ENCODE measurements around the gene LRRC58. TPM values are rescaled to one million over a fixed set of nuclear protein-coding genes. Genes with fewer than 3 reads are reported as not detected.
A peak's percentile ranks its signal among the peaks of the same experiment; 100 is the strongest.
"Not testable (repeated sequence)": the region's sequence is repeated elsewhere in the genome, so short reads cannot be mapped to it uniquely, and the experiment has no call there.

The LRRC58 gene
- total RNA-seq, 2 experiments from 2014 or later: 41.4 to 42.4 TPM

DNA sequence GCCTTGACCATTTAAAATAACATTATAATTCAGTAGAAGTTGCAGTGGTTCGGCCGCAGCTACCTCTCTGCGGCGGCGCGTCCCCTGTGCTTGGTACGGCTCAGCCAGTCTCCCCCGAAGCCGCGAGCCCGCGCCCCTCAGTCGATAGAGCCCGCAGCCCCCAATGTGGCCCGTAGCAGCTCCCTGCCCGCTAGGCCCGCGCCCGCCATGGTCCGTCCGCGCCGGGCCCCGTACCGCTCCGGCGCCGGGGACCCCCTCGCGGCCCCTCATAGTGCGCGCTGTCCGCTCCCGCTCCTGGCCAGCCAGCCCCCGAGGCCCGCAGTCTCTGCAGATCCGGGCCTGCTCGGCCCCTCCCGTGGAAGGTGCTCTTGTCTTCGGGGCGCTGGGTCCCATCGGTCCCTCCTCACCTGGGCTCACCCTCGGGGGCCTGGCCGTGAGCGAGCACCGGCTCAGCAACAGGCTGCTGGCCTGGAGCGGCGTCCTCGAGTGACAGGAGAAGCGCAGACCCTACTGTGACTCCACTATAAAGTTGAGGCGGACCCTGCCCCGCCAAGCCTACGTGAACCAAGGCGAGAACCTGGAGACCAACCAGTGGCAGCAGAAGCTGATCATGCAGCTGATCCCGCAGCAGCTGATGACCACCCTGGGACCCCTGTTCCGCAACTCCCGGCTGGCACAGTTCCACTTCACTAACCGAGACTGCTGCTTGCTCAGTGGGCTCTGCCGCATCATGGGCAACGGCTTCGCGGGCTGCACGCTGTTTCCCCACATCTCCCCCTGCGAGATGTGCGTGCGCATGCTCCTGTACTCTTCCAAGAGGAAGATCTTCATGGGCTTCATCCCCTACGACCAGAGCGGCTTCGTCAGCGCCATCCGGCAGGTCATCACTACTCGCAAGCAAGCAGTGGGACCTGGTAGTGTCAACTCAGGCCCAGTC, 42.4 kb downstream of the LRRC58 start:
- H3K4me3 Mint-ChIP-seq: no peak overlapping the region
- H3K27me3 Mint-ChIP-seq: peaks cover 26% of the 10 kb centered on the region
- DNase-seq: no peak
- peaks cover 2% of the 10 kb centered on the region for H3K9me3 Mint-ChIP-seq
- no peaks in the 10 kb centered on the region for H3K4me1 Mint-ChIP-seq
- H3K27ac Mint-ChIP-seq: no peak overlapping the region
- H3K36me3 Mint-ChIP-seq: peaks cover 4% of the 10 kb centered on the region

DNA sequence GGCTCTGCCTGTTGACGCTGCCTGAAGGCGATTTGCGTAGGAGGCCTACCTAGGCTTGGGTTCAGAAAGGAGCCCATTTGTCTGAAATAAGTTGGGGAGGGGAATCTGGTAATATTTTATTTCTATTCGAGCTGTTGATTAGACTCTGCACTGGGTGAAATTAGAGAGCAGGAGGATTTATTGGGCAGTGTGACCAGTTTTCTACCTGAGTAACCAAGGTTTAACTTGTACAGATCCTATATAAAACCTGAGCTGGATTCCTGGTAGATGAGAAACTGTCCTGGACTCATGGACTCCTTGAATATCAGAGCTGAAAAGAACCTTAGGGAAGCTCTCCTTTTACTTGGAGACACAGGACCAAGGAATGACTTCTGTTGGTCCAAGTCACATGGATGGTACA, 44.5 kb downstream of the LRRC58 start:
- Mint-ChIP-seq H3K4me1 (no peaks in the 10 kb centered on the region), H3K27ac (no peak overlapping the region), H3K9me3 (peaks cover 2% of the 10 kb centered on the region), H3K36me3 (peaks cover 4% of the 10 kb centered on the region), H3K4me3 (no peak overlapping the region), H3K27me3 (peaks cover 21% of the 10 kb centered on the region)
- DNase-seq: no peak

DNA sequence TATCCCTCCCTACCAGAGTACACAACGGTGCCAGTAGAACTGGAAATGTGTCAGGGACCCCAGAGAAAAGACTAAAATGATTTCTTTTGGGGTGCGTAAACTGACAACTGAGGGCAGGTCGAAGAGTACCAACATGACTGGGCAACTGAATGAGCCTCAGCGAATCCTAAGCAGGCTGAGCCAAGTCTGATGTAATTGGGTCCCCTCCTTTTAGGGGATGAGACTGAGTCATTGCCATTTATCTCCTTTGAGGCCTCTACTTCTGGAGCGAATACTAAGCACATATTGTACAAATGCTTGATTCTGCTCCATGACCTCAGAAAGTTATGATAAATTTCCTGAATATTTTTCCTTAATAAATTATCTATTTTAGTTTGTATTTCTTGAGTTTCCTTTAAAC, 46.8 kb downstream of the LRRC58 start:
- Mint-ChIP-seq H3K9me3 (peaks cover 2% of the 10 kb centered on the region), H3K36me3 (peaks cover 4% of the 10 kb centered on the region), H3K4me1 (peaks cover 2% of the 10 kb centered on the region), H3K27me3 (peaks cover 13% of the 10 kb centered on the region), H3K27ac (no peak overlapping the region), H3K4me3 (no peak overlapping the region)
- no peak for DNase-seq

DNA sequence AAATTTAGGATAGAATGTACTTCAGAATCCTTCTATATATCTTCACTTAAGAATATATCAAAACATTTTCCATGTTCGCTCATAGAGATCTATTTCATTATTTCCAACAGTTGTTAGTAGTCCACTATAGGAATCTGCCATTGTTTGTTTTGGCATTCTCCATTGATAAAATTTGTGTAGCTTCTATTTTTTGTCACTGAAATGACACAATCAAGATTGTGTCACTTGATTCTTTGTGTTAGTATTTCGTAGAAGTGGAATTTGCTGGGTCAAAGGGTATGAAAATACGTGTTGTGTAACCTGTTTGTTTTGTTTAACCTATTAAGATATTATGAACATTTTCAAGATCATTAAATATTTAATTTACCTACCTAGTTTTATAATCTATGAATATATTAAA, 48.2 kb downstream of the LRRC58 start:
- Mint-ChIP-seq H3K9me3 (no peaks in the 10 kb centered on the region), H3K4me1 (peaks cover 2% of the 10 kb centered on the region), H3K36me3 (peaks cover 4% of the 10 kb centered on the region), H3K27me3 (peaks cover 9% of the 10 kb centered on the region), H3K27ac (no peak overlapping the region), H3K4me3 (no peak overlapping the region)
- DNase-seq: no peak

DNA sequence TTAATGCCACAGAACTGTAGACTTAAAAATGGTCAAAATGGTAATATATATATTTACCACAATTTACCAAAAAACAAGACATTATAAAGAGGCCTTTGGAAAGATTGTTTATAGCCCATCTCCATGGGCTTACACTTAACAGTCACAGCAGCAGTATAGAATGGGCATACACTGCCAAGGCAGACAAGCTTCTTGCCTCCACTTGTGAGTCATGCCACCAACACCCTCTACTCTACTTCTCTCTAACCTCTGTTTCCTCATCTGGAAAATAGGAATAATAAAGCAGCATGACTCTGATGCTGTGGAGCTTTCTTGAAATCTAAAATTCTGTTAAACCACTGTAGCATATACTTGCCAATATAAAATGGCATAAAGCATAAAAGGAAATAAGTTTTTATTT, 49.8 kb downstream of the LRRC58 start:
- no peak for DNase-seq
- Mint-ChIP-seq H3K36me3 (peaks cover under 1% of the 10 kb centered on the region), H3K4me3 (no peak overlapping the region), H3K4me1 (peaks cover 2% of the 10 kb centered on the region), H3K9me3 (no peaks in the 10 kb centered on the region), H3K27me3 (peaks cover 6% of the 10 kb centered on the region), H3K27ac (no peak overlapping the region)

DNA sequence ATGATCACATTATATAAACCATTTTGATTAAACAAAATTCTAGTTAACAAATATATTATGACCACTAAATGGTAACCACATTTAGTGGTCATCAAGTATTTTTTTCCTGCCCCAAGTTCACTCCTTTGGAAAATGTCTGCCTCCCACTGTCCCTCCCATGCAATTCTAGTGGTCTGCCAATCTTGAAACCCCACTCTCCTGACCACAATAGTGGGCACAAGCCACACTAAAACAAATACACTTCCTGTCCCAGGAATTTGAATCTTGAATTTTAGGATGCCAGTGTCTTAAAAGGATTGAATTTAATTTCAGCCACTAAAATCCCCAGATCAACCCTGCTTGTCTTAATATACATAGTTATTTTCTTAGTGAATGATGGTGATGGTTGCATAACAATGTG, 50.2 kb downstream of the LRRC58 start:
- H3K27ac Mint-ChIP-seq: no peak overlapping the region

DNA sequence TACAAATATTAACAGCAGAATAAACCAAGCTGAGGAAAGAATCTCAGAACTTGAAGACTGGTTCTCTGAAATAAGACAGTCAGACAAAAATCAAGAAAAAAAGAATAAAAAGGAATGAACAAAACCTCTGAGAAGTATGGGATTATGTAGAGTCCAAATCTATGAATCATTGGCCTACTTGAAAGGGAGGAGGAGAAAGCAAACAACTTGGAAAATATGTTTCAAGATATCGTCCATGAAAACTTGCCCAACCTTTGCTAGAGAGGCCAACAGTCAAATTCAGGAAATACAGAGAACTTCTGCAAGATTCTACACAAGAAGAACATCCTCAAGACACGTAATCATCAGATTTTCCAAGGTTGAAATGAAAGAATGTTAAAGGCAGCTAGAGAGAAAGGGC, 57.6 kb downstream of the LRRC58 start:
- H3K4me3 Mint-ChIP-seq, DNase-seq, H3K27ac Mint-ChIP-seq, H3K36me3 Mint-ChIP-seq, H3K4me1 Mint-ChIP-seq: not testable (repeated sequence)
- H3K27me3 Mint-ChIP-seq: peaks cover 36% of the 10 kb centered on the region
- peaks cover 15% of the 10 kb centered on the region for H3K9me3 Mint-ChIP-seq

More for the DNA sequence above, 50.2 kb downstream of the LRRC58 start:
- H3K27me3 Mint-ChIP-seq: peaks cover 10% of the 10 kb centered on the region
- no peak overlapping the region for H3K4me3 Mint-ChIP-seq
- DNase-seq: no peak
- peaks cover 3% of the 10 kb centered on the region for H3K9me3 Mint-ChIP-seq
- peaks cover 2% of the 10 kb centered on the region for H3K4me1 Mint-ChIP-seq
- H3K36me3 Mint-ChIP-seq: no peaks in the 10 kb centered on the region

DNA sequence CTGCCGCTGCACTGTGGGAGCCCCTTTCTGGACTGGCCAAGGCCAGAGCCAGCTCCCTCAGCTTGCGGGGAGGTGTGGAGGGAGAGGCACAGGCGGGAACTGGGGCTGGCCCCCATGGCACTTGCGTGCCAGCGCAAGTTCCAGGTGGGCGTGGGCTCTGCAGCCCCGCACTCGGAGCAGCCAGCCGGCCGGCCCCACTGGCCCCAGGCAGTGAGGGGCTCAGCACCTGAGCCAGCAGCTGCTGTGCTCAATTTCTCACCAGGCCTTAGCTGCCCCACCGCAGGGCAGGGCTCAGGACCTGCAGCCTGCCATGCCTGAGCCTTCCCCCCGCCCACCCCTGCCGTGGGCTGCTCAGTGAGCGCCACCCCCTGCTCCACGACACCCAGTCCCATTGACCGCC, 59.5 kb downstream of the LRRC58 start:
- peaks cover 15% of the 10 kb centered on the region for H3K9me3 Mint-ChIP-seq
- no peak for DNase-seq
- peaks cover 50% of the 10 kb centered on the region for H3K27me3 Mint-ChIP-seq
- H3K36me3 Mint-ChIP-seq: peaks cover 2% of the 10 kb centered on the region
- H3K27ac Mint-ChIP-seq: no peak overlapping the region
- H3K4me3 Mint-ChIP-seq: no peak overlapping the region
- peaks cover 8% of the 10 kb centered on the region for H3K4me1 Mint-ChIP-seq

DNA sequence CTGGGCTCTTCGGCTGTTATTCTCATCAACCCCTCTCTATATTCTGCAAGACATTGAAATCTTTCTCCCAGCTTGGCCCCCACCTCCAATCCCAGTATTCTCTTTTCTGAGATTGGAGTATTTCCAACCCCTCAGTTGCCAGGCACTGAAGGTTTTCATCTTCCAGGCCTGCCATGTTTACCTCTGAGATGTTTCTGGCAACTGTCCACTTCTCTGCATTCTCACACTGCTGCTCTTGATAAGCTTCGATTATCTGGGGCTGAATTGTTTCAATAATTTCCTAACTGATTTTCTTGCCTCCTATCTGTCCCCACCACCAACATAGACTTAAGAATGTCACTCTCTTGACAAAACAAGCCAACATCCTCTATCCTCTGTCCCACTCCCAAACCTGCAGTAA, 62.7 kb downstream of the LRRC58 start:
- no peak overlapping the region for H3K4me3 Mint-ChIP-seq
- H3K27ac Mint-ChIP-seq: no peak overlapping the region
- peaks cover 3% of the 10 kb centered on the region for H3K9me3 Mint-ChIP-seq
- H3K27me3 Mint-ChIP-seq: peaks cover 68% of the 10 kb centered on the region
- no peak for DNase-seq
- peaks cover 9% of the 10 kb centered on the region for H3K4me1 Mint-ChIP-seq
- H3K36me3 Mint-ChIP-seq: peaks cover 2% of the 10 kb centered on the region

DNA sequence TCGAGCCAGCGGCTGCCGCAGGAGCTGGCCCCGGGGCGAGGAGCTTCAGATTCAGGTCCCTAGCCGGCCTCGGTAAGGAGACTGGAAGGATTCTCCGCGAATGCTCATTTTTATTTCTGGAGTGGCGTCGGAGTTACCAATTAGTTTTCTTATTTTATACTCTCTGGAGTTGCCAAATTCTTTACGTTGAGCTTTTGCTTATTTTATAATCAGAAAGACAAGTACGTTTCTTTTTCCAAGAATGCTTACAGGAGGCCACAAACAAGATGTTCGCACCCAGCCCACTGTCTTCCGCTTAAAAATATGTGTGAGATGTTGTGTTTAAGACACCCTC, 63.7 kb downstream of the LRRC58 start:
- H3K9me3 Mint-ChIP-seq: no peaks in the 10 kb centered on the region
- H3K4me1 Mint-ChIP-seq: peaks cover 9% of the 10 kb centered on the region
- H3K27me3 Mint-ChIP-seq: peaks cover 66% of the 10 kb centered on the region
- no peak for DNase-seq
- no peak overlapping the region for H3K27ac Mint-ChIP-seq
- no peaks in the 10 kb centered on the region for H3K36me3 Mint-ChIP-seq
- no peak overlapping the region for H3K4me3 Mint-ChIP-seq

DNA sequence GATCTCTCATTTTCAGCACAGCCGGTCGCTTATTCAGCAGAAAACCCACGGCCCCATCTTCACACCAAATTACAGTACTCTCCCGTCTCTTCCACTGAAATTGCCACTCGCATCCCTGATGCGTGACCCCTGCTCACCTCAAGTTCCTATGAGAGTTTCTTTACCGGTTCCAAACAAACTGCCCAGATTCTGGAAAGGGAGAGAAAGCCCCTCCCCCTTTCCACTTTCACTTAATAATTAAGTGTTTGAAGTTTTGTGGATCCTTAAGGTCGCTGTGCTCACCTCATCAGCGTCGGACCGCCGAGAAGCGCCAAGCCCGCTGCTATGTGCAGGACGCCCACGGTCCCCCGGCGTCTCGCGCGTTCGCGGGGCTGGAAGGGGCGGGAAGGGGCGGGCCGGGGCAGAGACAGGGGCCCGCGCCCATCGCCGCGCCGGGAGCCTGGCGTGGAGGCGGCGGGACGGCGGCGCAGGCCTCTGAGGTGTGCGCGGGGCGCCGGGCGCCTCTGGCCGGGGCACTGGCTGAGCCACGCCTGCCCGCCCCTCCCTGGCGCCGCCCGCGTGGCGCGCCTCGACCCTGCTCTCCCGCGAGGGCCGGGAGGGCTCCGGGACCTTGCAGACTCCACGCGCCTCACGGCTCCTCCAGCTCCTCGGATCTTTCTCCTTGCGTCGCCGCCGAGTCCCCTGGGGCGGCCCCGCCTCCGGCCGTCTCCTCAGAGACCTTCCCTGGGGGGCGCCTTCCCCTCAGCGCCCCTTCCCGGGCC, 64.2 kb downstream of the LRRC58 start, which contains the start of gene GPR156:
Gene GPR156, minus strand, starts transcription at position 476 of the 761 bp plus-strand sequence. CDS start 41,124 bp downstream, outside the sequence.
- peaks cover 9% of the 10 kb centered on the region for H3K4me1 Mint-ChIP-seq
- H3K27ac Mint-ChIP-seq: no peak within 1 kb of the TSS
- H3K9me3 Mint-ChIP-seq: no peaks in the 10 kb centered on the region
- DNase-seq: peak; percentile 33
- no peaks in the 10 kb centered on the region for H3K36me3 Mint-ChIP-seq
- no peak within 1 kb of the TSS for H3K4me3 Mint-ChIP-seq
- H3K27me3 Mint-ChIP-seq: peaks cover 66% of the 10 kb centered on the region

DNA sequence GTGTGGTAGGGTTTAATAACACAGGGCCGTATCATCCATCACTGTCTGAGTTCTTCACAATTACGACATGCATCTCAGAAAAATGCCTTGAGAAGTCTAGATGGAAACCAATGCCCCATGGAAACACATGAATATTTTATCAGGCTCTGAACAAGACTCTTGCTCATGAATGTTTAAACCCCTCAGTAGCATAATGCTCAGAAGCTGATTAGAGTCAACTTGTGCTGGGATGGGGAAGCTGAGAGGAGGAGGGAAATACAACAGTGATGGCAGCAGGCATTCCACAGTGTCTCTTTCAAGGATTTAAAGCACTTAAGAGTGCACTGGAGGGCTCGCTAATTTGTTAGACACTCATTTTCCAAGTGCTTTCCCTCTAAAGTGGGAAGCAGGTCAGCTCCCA, 67.9 kb downstream of the LRRC58 start:
- Mint-ChIP-seq H3K27ac (no peak overlapping the region), H3K36me3 (no peaks in the 10 kb centered on the region), H3K4me3 (no peak overlapping the region), H3K9me3 (no peaks in the 10 kb centered on the region), H3K4me1 (peaks cover 7% of the 10 kb centered on the region), H3K27me3 (peaks cover 64% of the 10 kb centered on the region)
- no peak for DNase-seq

DNA sequence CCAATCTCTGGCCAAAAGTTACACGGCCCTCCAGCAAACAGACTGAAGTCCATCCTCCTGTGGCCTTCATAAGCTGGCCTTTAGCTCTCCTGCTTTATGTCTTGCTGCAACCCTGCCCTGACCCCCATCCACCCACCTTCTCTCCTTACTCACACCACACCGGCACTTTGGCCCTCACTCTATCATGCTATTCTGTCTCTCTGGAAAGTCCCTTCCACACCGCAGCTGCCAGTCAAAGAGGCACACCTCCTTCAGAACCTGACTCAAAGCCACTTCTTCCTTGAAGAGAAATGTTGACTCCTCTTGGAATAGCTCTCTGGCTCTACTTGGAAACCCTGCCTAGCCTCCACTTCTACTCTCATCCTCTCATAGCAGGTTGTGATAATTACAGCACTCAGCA, 68.6 kb downstream of the LRRC58 start:
- Mint-ChIP-seq H3K4me3 (no peak overlapping the region), H3K9me3 (no peaks in the 10 kb centered on the region), H3K27me3 (peaks cover 58% of the 10 kb centered on the region), H3K4me1 (peaks cover 2% of the 10 kb centered on the region), H3K36me3 (no peaks in the 10 kb centered on the region), H3K27ac (no peak overlapping the region)
- no peak for DNase-seq

DNA sequence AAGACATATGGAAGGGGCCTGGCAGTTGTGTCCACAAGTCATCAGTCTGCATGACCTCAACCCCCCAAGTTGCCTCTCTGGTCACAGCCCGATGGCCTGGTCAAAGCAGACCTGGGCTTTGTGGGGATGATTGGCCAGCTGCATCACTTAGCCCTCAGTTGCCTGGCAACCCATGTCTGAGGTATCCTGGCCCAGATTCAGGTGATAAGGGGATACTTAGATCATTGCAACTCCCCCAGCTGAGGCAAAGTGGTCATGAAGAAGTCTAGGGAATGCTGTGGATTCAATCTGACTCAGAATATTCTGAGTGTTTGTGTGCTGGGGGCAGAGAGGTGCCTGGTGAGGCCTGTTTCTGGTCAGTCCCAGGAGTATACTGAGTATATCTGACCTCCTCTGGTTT, 69.1 kb downstream of the LRRC58 start:
- peaks cover 59% of the 10 kb centered on the region for H3K27me3 Mint-ChIP-seq
- DNase-seq: no peak
- no peak overlapping the region for H3K27ac Mint-ChIP-seq
- no peak overlapping the region for H3K4me3 Mint-ChIP-seq
- H3K4me1 Mint-ChIP-seq: peaks cover 2% of the 10 kb centered on the region
- no peaks in the 10 kb centered on the region for H3K9me3 Mint-ChIP-seq
- no peaks in the 10 kb centered on the region for H3K36me3 Mint-ChIP-seq

DNA sequence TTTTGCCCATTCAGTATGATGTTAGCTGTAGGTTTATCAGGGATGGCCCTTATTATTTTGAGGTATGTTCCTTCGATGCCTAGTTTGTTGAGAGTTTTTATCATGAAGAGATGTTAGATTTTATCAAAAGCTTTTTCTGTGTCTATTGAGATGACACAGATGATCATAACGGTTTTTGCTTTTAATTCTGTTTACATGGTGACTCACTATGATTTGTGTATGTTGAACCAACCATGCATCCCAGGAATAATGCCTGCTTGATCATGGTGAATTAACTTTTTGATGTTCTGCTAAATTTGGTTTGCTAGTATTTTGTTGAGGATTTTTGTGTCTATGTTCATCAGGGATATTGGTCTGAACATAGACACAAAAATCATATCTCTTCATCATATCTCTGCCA, 72.4 kb downstream of the LRRC58 start:
- H3K9me3 Mint-ChIP-seq: no peaks in the 10 kb centered on the region
- no peaks in the 10 kb centered on the region for H3K36me3 Mint-ChIP-seq
- H3K27ac Mint-ChIP-seq: no peak overlapping the region
- no peaks in the 10 kb centered on the region for H3K4me1 Mint-ChIP-seq
- DNase-seq: no peak
- no peak overlapping the region for H3K4me3 Mint-ChIP-seq
- peaks cover 37% of the 10 kb centered on the region for H3K27me3 Mint-ChIP-seq
